SIG-M5 treated with dmso at 0.1 percent for 504 hours (cell line): Measurements from ENCODE around the gene IER2.
A peak's percentile ranks its signal among the peaks of the same experiment; 100 is the strongest.

Experiments
- DNase-seq: peaks from one replicate; lab custom pipeline; 2025; ENCODE audit not compliant: unreplicated experiment; lab: John Stamatoyannopoulos, UW

Gene IER2, protein sequence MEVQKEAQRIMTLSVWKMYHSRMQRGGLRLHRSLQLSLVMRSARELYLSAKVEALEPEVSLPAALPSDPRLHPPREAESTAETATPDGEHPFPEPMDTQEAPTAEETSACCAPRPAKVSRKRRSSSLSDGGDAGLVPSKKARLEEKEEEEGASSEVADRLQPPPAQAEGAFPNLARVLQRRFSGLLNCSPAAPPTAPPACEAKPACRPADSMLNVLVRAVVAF

DNA sequence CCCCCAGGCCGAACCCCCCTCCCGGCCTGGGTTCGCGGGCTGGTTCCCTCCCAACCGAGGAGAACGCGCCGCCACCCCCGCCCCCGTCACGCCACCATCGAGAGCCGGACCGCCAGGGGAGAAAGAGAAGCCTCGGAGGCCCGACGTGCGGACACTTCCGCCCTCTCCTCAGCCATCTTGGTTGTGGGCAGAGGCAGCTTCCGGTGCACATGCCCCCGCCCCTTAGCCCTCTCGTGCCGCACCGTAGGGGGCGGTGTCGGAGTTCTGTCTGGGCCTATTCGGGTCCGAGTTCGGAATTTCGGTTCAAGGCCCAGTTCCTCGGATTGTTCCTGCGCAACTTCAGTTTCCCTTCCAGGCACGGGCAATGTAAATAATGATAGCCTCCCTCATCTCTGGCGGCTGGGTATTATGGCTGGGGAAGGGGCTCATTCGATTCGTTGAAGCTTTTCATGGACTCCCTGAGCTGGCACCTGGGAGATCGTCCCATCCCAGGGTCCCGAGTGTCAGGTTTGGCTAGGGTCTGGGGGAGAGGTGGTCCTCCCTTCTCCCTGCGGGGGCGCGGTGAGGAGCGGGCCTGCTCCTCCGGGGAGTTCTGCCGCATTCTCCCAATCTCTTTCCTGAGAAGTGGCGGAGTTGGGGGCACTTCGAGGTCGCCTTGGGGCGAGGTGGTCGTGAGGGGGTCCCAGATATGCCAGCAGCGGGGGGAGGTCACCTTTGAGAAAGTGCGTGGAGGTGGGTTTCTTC, at the start of gene IER2, which contains the start of gene STX10:
TSS of gene IER2 (plus strand) at position 225 of the 744 bp plus-strand sequence. CDS start 2,776 bp downstream, outside the sequence.
TSS of gene STX10 (minus strand) at position 189 of the 744 bp plus-strand sequence. CDS start 202 bp downstream, outside the sequence.
- peak; percentile 94 for DNase-seq

DNA sequence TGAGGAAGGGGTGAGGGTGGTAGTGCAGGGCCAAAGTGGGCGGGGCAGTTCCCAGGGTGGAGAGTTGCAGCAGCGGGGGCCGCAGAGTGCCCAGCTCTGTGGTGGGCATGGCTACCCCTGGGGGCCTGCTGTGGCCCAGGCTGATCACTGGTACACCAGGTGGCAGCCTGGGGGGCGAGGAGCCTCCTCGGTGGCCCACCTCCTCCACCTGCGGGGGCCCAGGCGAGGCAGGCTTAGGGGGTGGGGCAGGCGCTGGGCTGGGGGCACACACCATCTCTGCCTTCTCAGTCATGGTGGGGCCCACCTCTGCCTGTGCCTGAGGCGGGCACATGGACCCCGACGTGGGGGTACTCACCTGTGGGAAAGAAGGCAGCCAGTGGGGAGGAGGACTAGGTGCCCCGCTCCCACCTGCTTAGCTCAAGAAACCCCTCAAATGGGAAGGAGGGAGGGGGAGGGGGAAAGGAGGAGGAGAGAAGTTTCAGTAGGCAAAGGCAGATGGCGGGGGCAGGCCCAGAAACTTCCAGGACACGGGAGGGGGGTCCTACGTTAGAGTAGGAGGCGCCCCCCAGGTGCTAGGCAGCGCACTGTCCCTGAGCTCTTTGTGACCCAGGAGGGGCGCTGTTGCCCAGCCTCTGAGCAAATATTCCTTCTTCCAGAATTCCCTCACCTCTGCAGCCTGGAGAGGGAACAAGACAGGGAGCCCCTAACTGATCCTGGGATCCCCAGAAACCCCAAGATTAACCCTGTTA, 49.2 kb upstream of the IER2 start:
- peak; percentile 24 for DNase-seq

DNA sequence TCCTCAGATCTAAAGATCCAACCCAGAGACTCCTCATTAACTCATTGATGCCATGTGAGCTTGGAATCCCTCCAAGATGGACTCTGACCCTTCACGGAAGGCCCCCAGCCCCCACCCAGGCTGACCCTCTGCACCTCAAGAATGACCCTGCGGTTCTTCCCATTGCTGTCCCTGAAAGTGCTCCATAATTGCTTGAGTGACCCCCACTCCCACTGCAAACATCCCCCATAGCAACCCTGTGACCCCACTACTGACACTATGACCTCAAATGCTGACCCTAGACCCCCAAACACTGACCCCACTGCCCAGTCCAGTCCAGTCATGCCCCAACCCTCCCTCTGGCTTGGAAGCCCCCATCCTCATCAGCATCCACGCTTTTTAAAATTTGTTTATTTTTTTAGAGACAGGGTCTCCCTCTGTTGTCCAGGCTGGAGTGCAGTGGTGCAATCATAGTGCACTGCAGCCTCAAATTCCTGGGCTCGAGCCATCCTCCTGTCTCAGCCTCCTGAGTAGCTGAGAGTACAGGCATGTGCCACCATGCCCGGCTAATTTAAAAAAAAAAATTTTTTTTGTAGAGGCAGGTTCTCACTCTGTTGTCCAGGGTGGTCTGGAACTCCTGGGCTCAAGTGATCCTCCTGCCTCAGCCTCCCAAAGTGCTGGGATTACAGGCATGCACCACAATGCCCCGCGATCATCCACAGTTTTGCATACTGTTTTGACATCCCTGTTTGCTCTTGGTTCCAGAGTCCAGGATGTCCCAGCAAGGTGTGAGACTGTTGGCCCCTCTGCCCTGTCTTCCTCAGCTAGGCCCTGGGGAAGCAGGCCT, 48.4 kb upstream of the IER2 start:
- no peak for DNase-seq

DNA sequence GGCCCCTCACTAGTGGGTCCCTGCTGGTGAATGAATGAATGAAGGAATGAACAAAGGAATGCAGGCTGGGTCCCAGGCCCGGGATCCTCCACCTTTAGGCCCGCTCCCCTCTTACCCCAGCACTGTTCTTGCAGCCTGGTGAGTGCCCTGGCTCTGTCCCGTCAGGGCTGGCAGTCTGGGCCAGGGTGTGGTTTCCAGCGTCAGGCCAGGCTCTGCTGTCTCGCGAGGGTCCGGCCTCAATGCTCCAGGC, 47.9 kb upstream of the IER2 start:
- DNase-seq = no peak

DNA sequence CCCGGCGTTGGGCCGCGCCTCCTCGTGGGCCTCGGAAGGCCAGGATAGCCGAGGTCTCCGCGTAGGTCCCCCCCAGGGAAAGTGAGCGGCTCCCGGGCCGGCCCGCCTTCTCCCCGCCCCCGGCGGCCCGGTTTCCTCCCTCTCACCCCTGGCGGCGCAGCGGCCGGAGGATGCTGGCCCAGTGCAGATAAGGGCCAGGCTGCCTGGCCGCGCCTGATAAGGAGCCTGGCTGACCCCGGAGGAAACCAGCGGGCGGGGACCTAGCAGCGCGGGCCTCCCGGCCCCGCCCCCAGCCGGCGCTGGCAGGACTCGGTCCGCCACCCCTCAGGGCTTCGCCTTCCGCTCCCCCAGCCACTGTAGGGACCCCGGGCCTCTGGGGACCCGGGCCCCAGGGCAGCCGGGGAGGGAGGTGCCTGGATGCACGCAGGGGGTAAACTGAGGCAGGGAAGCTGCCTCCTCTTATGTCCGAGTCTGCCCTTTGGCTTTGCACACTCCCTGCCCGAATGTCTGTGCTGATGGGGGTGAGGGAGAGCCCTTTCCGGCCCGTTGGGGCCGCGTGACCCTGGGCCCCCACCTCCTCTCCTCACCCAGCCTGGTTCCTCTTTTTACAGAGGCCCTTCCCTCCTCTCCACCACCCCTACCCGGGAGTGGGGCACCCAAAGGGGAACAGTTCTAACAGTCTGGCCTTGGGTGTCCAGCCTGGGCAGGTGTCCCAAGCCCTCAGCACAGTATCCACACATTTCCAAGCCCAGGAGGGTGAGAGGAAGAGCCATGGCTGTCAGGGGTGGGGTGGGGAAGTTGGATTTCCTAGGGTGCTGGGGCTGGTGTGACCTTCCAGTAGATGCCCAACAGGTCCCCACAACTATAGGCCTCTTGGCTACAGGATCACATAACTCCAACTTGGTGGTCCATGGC, 47.3 kb upstream of the IER2 start, which contains the start of gene LYL1:
TSS of gene LYL1 (minus strand) at position 193 of the 915 bp plus-strand sequence. CDS start 1,687 bp downstream, outside the sequence.
- peak; percentile 85 for DNase-seq

DNA sequence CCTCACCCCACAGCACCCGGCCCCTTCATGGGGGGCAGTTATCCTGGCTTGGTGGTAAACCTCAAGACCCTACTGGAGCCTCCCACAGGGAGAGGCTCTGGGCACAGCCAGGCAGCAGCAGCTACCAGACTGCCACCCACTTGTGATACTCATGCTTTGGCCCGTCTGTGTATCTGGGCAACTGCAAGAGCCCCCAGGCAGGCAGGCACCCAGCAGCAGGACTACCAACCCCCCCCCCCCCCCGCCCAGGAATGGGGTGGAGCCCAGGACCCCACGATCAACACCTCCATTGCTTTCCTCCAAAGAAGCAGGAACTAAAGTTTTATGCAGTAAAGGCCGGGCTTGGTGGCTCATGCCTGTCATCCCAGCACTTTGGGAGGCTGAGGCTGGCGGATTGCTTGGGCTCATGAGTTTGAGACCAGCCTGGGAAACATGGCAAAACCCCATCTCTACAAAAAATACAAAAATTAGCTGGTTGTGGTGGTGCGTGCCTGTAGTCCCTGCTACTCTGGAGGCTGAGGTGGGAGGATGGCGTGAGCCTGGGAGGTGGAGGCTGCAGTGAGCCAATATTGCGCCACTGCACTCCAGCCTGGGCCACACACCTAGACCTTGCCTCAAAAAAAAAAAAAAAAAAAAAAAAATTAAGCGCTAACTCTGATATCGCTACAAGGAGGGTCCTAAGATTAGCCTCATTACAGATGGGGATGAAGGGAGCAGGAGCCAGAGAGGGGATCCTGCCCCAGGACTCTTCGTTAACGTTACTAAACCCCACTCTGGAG, 46.4 kb upstream of the IER2 start:
- peak; percentile 63 for DNase-seq

DNA sequence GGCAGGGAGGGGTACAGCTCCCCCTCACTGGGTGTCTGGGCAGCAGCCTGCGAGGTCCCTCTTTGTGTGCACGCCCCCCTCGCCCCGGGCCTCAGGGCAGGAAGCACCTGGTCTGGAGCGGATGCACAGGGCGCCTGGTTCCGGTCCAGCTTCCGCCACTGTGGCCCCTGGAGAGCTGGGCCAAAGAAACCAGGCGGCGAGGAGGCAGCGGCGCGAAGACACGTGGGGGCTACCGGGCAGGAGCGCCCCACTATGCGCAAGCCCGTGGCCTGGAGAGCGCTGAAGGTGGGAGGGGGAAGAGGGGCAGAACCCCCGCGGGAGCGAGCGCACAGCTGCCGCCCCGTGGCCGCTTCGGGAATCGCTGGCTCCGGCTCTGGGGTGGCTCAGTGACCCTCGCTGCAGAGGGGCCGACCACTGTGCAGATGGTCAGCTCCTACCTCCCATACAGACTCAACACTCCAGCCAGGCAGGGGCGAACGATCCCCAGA, 45.8 kb upstream of the IER2 start:
- DNase-seq = peak; percentile 67

DNA sequence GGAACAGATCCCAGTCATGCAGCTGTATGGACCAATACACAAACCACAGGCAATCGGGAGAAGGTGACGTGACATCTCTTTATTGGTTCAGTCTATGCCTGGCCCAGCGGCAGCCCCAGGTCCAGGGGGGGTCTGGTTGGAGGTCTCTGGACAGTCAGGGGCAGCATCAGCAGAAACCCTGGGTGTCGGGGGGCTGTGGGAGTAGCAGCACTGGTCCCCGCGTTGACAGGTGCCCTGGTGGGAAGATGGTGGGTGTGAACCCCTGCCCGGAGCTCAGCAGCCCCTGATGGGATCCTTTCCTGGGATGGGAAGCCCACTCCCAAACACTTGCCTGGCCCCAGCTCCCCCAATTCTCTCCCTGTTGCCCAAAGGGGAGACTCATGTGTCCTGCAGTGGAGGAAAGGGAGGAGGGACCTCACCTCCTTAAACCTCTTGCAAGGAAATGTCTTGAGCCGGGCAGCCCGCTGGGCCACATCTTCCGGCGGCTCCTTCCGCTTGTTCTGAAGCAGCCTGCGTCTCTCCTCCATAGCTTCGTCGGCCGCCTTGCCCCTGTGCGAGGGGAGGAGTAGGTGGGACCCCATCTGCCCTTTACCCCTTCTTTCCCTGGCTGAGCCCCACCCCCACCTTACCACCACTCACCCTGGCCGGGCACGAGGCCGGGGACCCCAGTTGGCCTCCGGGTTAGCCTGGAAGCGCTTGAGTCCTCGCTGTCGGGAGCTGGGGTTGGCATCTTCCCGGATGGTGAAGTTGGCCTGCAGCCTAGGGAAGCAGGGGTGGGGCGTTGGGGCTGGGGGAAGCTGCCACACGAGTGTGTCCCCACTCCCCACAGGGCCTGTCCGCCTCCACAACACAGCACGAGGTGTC, 45.1 kb upstream of the IER2 start:
- DNase-seq = no peak

DNA sequence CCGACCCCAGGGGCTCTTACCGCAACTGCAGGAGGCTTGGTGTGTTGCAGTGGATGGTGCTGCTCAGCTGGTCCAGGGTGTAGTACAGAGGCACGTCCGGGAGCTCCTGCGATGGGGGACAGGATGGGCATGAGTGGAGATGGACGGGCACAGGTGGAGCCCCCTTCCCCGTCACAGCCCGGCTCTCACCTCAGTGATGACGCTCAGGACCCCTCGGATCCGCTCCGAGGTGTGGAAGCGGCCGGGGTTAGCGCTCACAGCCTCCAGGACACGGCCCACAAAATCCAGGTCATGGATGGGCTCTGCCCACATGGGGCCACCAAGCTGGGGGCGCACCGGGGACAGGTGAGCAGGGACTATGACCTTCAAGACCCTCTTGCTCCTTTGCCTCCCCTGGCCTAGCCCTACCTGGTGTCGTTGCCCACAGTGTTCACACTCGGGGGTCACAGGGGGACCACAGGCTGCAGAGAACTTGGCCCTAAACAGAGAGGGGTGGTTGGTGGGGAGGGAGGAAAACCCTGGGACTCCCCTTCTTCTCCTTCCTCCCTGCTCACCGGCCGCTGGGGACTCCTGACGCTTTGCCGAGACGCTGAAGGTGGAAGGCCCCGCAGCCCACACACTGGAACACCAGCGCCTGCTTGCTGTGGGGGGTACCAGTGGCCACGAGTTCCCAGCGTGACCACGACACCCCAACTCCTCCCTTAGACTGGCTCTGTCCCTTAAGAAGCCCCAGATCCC, 40.7 kb upstream of the IER2 start:
- DNase-seq = no peak

DNA sequence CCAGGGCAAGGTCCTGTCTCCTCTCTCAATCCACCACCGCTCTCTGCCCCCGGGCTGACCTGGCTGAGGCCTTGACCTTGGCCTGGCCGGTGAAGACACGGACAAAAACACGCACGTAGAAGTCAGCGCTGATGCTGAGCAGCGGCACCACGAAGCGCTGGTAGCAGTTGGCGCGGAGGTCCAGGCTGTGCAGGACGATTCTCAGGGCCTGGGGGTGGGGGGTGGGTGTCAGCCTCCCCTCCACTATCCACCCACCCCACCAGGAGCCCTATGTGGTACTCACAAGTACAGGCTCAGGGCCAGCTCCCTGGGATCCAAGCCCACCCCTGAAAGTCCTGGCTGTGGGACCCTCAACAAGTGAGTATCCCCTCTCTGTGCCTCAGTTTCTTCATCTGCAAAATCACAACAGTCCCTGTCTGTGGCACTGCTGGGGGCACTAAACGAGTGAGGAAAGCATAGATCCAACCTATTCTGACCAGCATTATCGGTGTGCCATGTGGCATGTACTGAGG, 40.1 kb upstream of the IER2 start:
- no peak for DNase-seq

DNA sequence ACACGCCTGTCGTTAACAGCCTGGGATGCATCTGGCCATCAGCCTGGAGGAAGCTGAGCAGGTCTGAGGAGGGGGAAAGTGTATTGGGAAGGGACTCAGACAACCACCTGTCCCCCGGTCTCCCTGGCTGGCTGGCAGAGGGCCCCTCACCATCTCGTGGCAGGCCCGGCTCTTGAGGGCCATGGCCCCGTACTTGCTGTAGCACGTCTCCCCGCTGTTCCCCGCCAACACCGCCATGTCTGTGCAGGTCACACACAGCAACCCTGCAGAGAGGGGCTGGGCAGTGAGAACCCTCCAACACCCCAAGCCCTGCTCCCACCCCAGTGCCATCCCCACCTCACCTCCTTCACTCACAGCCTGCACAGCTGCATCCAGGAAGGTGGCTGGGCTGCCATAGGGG, 37.7 kb upstream of the IER2 start:
- no peak for DNase-seq

DNA sequence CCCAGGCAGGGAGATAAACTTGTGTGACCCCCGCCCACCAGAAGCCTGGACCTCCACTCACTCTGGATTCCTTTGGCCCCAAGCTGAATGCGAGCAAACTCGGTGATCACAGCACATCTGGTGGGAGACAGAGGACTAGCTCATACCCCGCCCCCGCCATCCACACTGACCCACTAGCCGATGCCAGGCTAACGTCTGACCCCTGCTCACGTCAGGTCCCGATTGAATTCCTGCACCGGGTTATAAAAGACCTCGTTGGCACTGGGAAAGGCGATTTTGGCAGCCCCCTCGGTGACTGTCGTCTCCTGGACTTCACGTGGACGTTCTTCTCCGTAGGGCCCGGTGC, 34.3 kb upstream of the IER2 start:
- no peak for DNase-seq

DNA sequence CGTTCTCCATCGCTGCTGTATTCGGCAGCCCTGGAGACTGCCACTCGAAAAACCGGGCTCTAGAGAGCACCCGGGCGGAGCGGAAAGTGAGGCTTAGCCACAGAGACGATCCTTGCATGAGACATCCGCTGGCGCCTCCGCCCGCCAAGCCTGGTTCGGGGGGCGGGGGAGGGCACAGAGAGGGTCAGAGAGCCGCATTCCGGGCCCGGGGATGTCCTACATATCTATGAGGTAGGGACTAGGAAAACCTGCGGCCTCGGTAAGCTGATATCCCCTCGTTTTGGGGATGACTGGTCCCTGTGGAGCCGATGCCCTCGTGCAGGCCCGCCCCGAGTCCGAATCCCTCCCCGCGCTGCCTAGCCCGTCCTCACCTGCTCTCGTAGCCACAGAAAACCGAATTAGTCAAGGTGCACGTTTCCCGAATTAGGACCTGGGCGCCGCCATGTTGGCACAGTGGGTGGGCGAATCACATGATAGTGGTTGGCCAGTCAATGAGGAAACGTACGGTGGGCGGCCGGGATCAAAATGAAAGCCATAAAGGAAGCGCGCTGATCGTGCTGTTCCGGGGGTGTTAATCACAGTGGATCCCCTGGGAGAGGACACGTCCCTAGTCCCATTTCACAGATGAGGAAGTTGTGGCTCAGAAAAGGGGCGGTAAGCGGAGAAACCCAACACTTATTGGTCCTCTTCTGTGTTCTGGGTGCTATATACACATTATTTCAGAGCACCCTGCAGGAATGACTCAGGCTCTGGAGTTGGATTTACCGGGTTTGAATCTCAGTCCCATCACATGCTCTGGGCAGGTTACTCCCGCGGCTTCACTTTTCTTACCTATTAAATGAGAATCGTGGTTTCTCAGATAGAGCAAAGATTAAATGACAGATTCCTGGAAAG, 33.7 kb upstream of the IER2 start, which contains the start of gene TRMT1:
TSS of gene TRMT1 (minus strand) at position 459 of the 894 bp plus-strand sequence. CDS start at position 118, 341 bp downstream.
- peak; percentile 93 for DNase-seq

DNA sequence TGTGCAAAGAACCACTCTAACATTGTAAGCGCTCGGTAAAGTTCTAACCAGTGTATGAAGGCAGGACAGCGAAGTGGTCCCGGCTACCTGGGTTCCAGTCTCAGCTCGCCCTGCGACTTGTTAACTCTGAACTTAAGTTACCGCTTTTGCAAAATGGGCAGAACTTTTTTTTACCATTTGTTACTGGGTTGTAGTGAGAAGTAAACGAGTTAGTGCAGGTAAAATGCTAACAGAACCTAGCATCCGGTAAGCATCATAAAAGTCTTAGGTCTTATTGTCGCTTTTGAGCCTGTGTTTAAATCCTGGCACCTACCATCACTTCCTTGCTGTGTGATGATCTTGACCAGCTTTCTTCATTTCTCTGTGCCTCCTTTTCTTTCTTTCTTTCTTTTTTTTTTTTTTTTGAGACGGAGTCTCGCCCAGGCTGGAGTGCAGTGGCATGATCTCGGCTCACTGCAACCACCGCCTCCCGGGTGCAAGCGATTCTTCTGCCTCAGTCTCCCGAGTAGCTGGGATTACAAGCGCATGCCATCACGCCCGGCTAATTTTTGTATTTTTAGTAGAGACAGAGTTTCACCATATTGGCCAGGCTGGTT, 32.9 kb upstream of the IER2 start:
- peak; percentile 58 for DNase-seq

DNA sequence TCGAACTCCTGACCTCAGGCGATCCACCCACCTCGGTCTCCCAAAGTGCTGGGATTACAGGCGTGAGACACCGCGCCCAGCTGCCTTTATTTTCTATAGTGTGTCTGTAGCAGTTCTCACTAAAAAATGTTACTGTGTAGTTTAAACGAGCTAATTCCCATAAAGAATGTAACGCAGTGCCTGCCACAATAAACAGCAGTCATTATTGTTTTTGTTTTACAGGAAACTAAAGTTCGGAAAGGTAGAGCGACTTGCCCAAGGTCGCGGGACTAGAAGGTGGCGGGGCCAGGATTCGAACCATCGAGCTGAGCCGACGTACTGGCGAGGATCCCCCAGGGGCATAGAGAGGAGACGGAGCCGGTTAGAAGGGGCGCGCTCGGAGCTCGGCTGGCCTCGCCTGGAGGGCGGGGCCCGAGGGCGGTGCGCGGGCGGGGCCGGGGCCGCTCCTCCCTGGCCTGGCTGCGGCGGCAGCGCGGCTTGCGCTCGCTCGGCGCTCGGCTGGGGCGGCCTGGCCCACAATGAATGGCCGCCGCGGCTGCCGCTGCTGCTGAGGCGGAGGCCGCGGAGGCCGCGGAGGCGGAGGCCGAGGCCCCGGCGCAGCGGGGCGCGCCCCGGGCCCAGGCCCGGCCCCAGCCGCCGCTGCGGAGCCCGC, 32.3 kb upstream of the IER2 start, which contains the start of gene NACC1:
TSS of gene NACC1 (plus strand) at position 493 of the 652 bp plus-strand sequence. CDS start 16,944 bp downstream, outside the sequence.
- DNase-seq = peak; percentile 93
